HG03432 (cell line): ENCODE measurements around the gene EGFL7.

Source experiments
- ATAC-seq: cut with Tn5 transposase; IDR thresholded peaks from one replicate; pipeline ENCODE4 v1.9.1; 2021; ENCODE audit warnings: mild to moderate bottlenecking, moderate library complexity; ENCODE audit not compliant: unreplicated experiment

EGFL7 gene

GRCh38 chr9:136643596-136644342 lies 18.9 kb upstream of the EGFL7 start:
- no peak for ATAC-seq

GRCh38 chr9:136644343-136644592 lies 18.4 kb upstream of the EGFL7 start:
- ATAC-seq: no peak

- ATAC-seq: peak; percentile 58
These were observed 17.9 kb upstream of the EGFL7 start for GRCh38 chr9:136644593-136645351.

GRCh38 chr9:136645352-136645902 lies 17.3 kb upstream of the EGFL7 start:
- ATAC-seq: no peak

- no peak for ATAC-seq
These were observed 16.6 kb upstream of the EGFL7 start for GRCh38 chr9:136645903-136646754.

- no peak for ATAC-seq
These were observed 15.6 kb upstream of the EGFL7 start for GRCh38 chr9:136646827-136647711.

- ATAC-seq: no peak
These were observed 14.0 kb upstream of the EGFL7 start for GRCh38 chr9:136648751-136649150.

- no peak for ATAC-seq
These were observed 12.7 kb upstream of the EGFL7 start for GRCh38 chr9:136650021-136650420.

GRCh38 chr9:136650648-136651047 lies 12.1 kb upstream of the EGFL7 start:
- no peak for ATAC-seq

GRCh38 chr9:136651860-136652259 lies 10.9 kb upstream of the EGFL7 start:
- ATAC-seq: no peak

GRCh38 chr9:136653323-136654079 lies 9.2 kb upstream of the EGFL7 start:
- ATAC-seq: no peak

- ATAC-seq: no peak
These were observed 7.7 kb upstream of the EGFL7 start for GRCh38 chr9:136654820-136655535.

GRCh38 chr9:136655536-136656182 lies 7.1 kb upstream of the EGFL7 start:
- no peak for ATAC-seq

GRCh38 chr9:136656183-136656738 lies 6.5 kb upstream of the EGFL7 start:
- ATAC-seq: no peak

GRCh38 chr9:136656795-136657611 lies 5.7 kb upstream of the EGFL7 start:
- ATAC-seq: no peak

GRCh38 chr9:136657974-136658848 lies 4.5 kb upstream of the EGFL7 start:
- ATAC-seq: no peak
